H1 (cell line): ENCODE results near the gene TNNI2. TPM values are rescaled to one million over a fixed set of nuclear protein-coding genes. Genes with fewer than 3 reads are reported as not detected.

Experiments
- CTCF ChIA-PET: fragments of 300-600 bp; sonication (Branson Sonifier 250); formaldehyde crosslinking; loops from one replicate; lab custom pipeline; 2021; ENCODE audit not compliant: partially characterized antibody; lab: Charles Lee
- POLR2A ChIA-PET: fragments of 300-600 bp; sonication (Branson Sonifier 250); formaldehyde crosslinking; loops from one replicate; lab custom pipeline; 2021; ENCODE audit warnings: inconsistent platforms; ENCODE audit not compliant: partially characterized antibody; lab: Charles Lee
- DNase-seq, 2 experiments: peaks; one replicate each; pipeline versions ENCODE4 v3.0.0 to v3.0.0-alpha.2; 2010 to 2022; ENCODE audit warnings: low spot score in 2 of 2, low read depth in 1 of 2, mixed read lengths in 1 of 2
- FAIRE-seq: peaks from 2 replicates; lab custom pipeline; 2011; peaks lifted over from hg19 to GRCh38; lab: Jason Lieb, UNC
- H2AFZ ChIP-seq: 2 replicates; pipeline ENCODE4 v1.8.1; 2012; ENCODE audit warnings: low read length, inconsistent platforms
- H2AK5ac ChIP-seq: 2 replicates; pipeline ENCODE4 v1.6.1; 2013; ENCODE audit warnings: low read depth, low read length
- H2BK120ac ChIP-seq: replicated peaks from 2 replicates; pipeline ENCODE3; 2013; ENCODE audit warnings: low read depth, low read length, inconsistent platforms
- H2BK12ac ChIP-seq: 2 replicates; pipeline ENCODE4 v1.6.1; 2013; ENCODE audit warnings: low read depth, low read length
- H2BK15ac ChIP-seq: 2 replicates; pipeline ENCODE4 v1.6.1; 2013; ENCODE audit warnings: low read length
- H2BK20ac ChIP-seq: 2 replicates; pipeline ENCODE4 v1.6.1; 2013; ENCODE audit warnings: low read length
- H2BK5ac ChIP-seq: 2 replicates; pipeline ENCODE4 v1.6.1; 2013; ENCODE audit warnings: low read depth, low read length
- H3K14ac ChIP-seq: 2 replicates; pipeline ENCODE4 v1.6.1; 2013; ENCODE audit warnings: inconsistent platforms; ENCODE audit not compliant: insufficient read length
- H3K18ac ChIP-seq: 2 replicates; pipeline ENCODE4 v1.6.1; 2013; ENCODE audit warnings: low read length; ENCODE audit errors: extremely low read depth
- H3K23ac ChIP-seq: 2 replicates; pipeline ENCODE4 v1.6.1; 2013; ENCODE audit warnings: inconsistent platforms; ENCODE audit not compliant: insufficient read length
- H3K23me2 ChIP-seq: 2 replicates; pipeline ENCODE4 v1.6.1; 2013; ENCODE audit warnings: low read depth, low read length
- H3K27ac ChIP-seq: 2 replicates; pipeline ENCODE4 v1.6.1; 2011; ENCODE audit warnings: low read depth, low read length, inconsistent platforms
- H3K27me3 ChIP-seq, 4 experiments: replicated peaks in 1 of 4; 1 replicate in 1 of 4; 2 replicates in 3 of 4; pipeline versions ENCODE4 v1.6.1 to v1.8.1; 2011 to 2013; ENCODE audit warnings: low read length in 3 of 4, mild to moderate bottlenecking in 3 of 4, inconsistent platforms in 2 of 4, mixed read lengths in 2 of 4, moderate library complexity in 1 of 4; ENCODE audit not compliant: control insufficient read depth in 3 of 4, insufficient read depth in 3 of 4; ENCODE audit errors: extremely low read depth in 1 of 4
- H3K36me3 ChIP-seq, 4 experiments: 2 replicates each; pipeline versions ENCODE4 v1.6.1 to v1.8.1; 2011 to 2013; ENCODE audit warnings: mild to moderate bottlenecking in 4 of 4, low read length in 3 of 4, moderate library complexity in 2 of 4, control low read depth in 1 of 4, inconsistent platforms in 1 of 4; ENCODE audit not compliant: insufficient read depth in 4 of 4, control insufficient read depth in 2 of 4
- H3K4ac ChIP-seq: replicated peaks from 2 replicates; pipeline ENCODE3; 2013; ENCODE audit warnings: low read length, low read depth, mixed read lengths, inconsistent platforms; ENCODE audit not compliant: insufficient read length
- H3K4me1 ChIP-seq, 4 experiments: replicated peaks in 1 of 4; 1 replicate in 1 of 4; 2 replicates in 3 of 4; pipeline versions ENCODE4 v1.6.1 to v1.8.1; 2011 to 2013; ENCODE audit warnings: low read length in 3 of 4, inconsistent platforms in 2 of 4, mixed read lengths in 1 of 4; ENCODE audit not compliant: insufficient read depth in 4 of 4, control insufficient read depth in 3 of 4
- H3K4me2 ChIP-seq, 2 experiments: 2 replicates each; pipeline versions ENCODE4 v1.6.1 to v1.8.1; 2011 to 2013; ENCODE audit warnings: low read depth in 2 of 2, low read length in 2 of 2, control low read depth in 1 of 2, inconsistent platforms in 1 of 2, mild to moderate bottlenecking in 1 of 2; ENCODE audit not compliant: insufficient read depth in 1 of 2
- H3K4me3 ChIP-seq, 4 experiments: fragments of 200-600, 300-600 bp in 1 of 4; sonication (generic), shearing (Covaris generic), sonication (Bioruptor Twin) in 1 of 4; 2 replicates each; pipeline versions ENCODE4 v1.5.1 to v1.8.1; 2011 to 2016; ENCODE audit warnings: low read length in 4 of 4, low read depth in 3 of 4, control low read depth in 2 of 4, inconsistent platforms in 2 of 4, mild to moderate bottlenecking in 2 of 4, mixed read lengths in 1 of 4, moderate library complexity in 1 of 4; ENCODE audit not compliant: insufficient read depth in 2 of 4; ENCODE audit errors: extremely low read depth in 1 of 4
- H3K56ac ChIP-seq: replicated peaks from 2 replicates; pipeline ENCODE3; 2013; ENCODE audit warnings: low read depth, mild to moderate bottlenecking, mixed read lengths, low read length, inconsistent platforms; ENCODE audit not compliant: insufficient read length
- H3K79me1 ChIP-seq: 2 replicates; pipeline ENCODE4 v1.6.1; 2013; ENCODE audit warnings: low read depth, low read length, control low read depth
- H3K79me2 ChIP-seq, 2 experiments: 2 replicates each; pipeline versions ENCODE4 v1.6.1 to v1.8.1; 2012 to 2013; ENCODE audit warnings: low read length in 2 of 2, mild to moderate bottlenecking in 2 of 2, inconsistent platforms in 1 of 2; ENCODE audit not compliant: insufficient read depth in 2 of 2, control insufficient read depth in 1 of 2
- H3K9ac ChIP-seq, 4 experiments: replicated peaks in 1 of 4; 1 replicate in 1 of 4; 2 replicates in 3 of 4; pipeline versions ENCODE4 v1.6.1 to v1.8.1; 2011 to 2013; ENCODE audit warnings: low read depth in 3 of 4, low read length in 3 of 4, control low read depth in 2 of 4, mild to moderate bottlenecking in 2 of 4, moderate library complexity in 2 of 4, inconsistent platforms in 1 of 4; ENCODE audit errors: extremely low read depth in 1 of 4
- H3K9me3 ChIP-seq, 2 experiments: 2 replicates each; pipeline versions ENCODE4 v1.6.1 to v1.8.1; 2012 to 2013; ENCODE audit warnings: mild to moderate bottlenecking in 2 of 2, moderate library complexity in 2 of 2, control low read depth in 1 of 2, inconsistent platforms in 1 of 2, low read depth in 1 of 2, low read length in 1 of 2, mixed read lengths in 1 of 2; ENCODE audit not compliant: insufficient read depth in 2 of 2
- H4K20me1 ChIP-seq, 2 experiments: replicated peaks in 1 of 2; 2 replicates each; pipeline versions ENCODE3 to v1.8.1; 2011 to 2013; ENCODE audit warnings: inconsistent platforms in 2 of 2, low read length in 2 of 2, mild to moderate bottlenecking in 1 of 2; ENCODE audit not compliant: insufficient read depth in 2 of 2, control insufficient read depth in 1 of 2
- H4K5ac ChIP-seq: 2 replicates; pipeline ENCODE4 v1.6.1; 2013; ENCODE audit warnings: low read length, low read depth, mixed read lengths, inconsistent platforms; ENCODE audit not compliant: insufficient read length
- H4K8ac ChIP-seq: 2 replicates; pipeline ENCODE4 v1.8.0; 2013; ENCODE audit warnings: mild to moderate bottlenecking, moderate library complexity, low read length, inconsistent platforms; ENCODE audit not compliant: insufficient read depth; ENCODE audit errors: extremely low read depth
- H4K91ac ChIP-seq: replicated peaks from 2 replicates; pipeline ENCODE3; 2013; ENCODE audit warnings: low read length, mixed read lengths, inconsistent platforms; ENCODE audit not compliant: insufficient read length
- MAFK ChIP-seq: IDR thresholded peaks from 2 replicates; pipeline ENCODE4 v1.6.1; 2012; ENCODE audit warnings: low read depth, mild to moderate bottlenecking, improper control_type of control experiment, low read length
- POU5F1 ChIP-seq: IDR thresholded peaks from 2 replicates; pipeline ENCODE4 v1.6.1; 2011; ENCODE audit warnings: low read depth, mild to moderate bottlenecking, low read length, moderate library complexity
- SAP30 ChIP-seq: fragments of 300-600 bp; sonication (generic); IDR thresholded peaks from 2 replicates; pipeline ENCODE4 v1.7.1; 2012; ENCODE audit warnings: low read length, moderate library complexity, mild to moderate bottlenecking, inconsistent platforms; ENCODE audit not compliant: insufficient read depth, insufficient replicate concordance
- ZNF274 ChIP-seq: IDR thresholded peaks from 2 replicates; pipeline ENCODE4 v1.7.0; 2012; ENCODE audit warnings: low read length, borderline replicate concordance; ENCODE audit errors: extremely low read depth
- WGBS, 2 experiments: shearing (Covaris generic) in 1 of 2; methylation state at CpG; one replicate each; pipeline versions ENCODE4 v1.1.6 to v1.1.7; 2013 to 2015; ENCODE audit warnings: low lambda C conversion rate in 2 of 2, mixed read lengths in 2 of 2, inconsistent platforms in 1 of 2, low coverage in 1 of 2, missing lambda C conversion rate in 1 of 2; ENCODE audit not compliant: insufficient replicate concordance in 2 of 2, insufficient coverage in 1 of 2, insufficient read length in 1 of 2; ENCODE audit errors: extremely low coverage in 1 of 2, missing lambda C conversion rate in 1 of 2; 5-methylcytosine and 5-hydroxymethylcytosine counted together
- polyA plus RNA-seq, 7 experiments: library from polyadenylated mRNA; depleted of rRNA in 3 of 7; stranded (reverse) in 5 of 7; unstranded in 2 of 7; fragments of >200 nt in 5 of 7; fragments of 200-250 nt in 2 of 7; gene quantifications; 1 replicate in 5 of 7; 2 replicates in 1 of 7; 4 replicates in 1 of 7; pipeline versions ENCODE4 v1.2.1 to v1.2.3, GENCODE V29; 2011 to 2013; ENCODE audit warnings: missing spikeins in 2 of 7, mixed read lengths in 2 of 7
- total RNA-seq: library from RNA; stranded (reverse); fragmentation: NEBNext Ultra II Directional; extraction: Animal tissue kit (Norgen Biotek cat#: 25700); gene quantifications from 2 replicates; pipeline ENCODE4 v1.2.1, GENCODE V29; 2021

The TNNI2 gene
- total and polyA plus RNA-seq, 2 of the 8 experiments (the other 6 are each of a cell fraction or from before 2014, with no cell fraction given) = not detected

GRCh38 chr11:1884303-1884700 is 45.5 kb downstream of the TNNI2 start:
- no peak overlapping the region for H3K27ac ChIP-seq
- H3K27me3 ChIP-seq = no peaks in the 10 kb centered on the region; a peak in 1 of 7 replicates
- H2AFZ ChIP-seq = no peak overlapping the region
- H3K14ac ChIP-seq = no peak overlapping the region
- H3K23me2 ChIP-seq = peaks cover 16% of the 10 kb centered on the region; the same call in 1 of the 2 replicates
- no peak overlapping the region for H2BK20ac ChIP-seq
- no peak for DNase-seq
- TF ChIP-seq SAP30 (no peak), ZNF274 (no peak), MAFK (no peak), POU5F1 (no peak)
- TF ChIP-seq, all 59 proteins: peak for 0
- Histone ChIP-seq H3K79me2 (no peaks in the 10 kb centered on the region), H3K23ac (no peak overlapping the region), H2BK5ac (no peak overlapping the region), H3K4me1 (peaks cover 0 to 5% (median 2%) of the 10 kb centered on the region in 4 experiments; a peak in 3 of 7 replicates), H3K79me1 (no peaks in the 10 kb centered on the region), H3K4ac (no peak overlapping the region), H4K91ac (no peak overlapping the region), H3K9ac (no peak overlapping the region), H3K18ac (no peak overlapping the region), H3K9me3 (no peaks in the 10 kb centered on the region), H3K4me2 (no peak overlapping the region), H3K36me3 (no peaks in the 10 kb centered on the region), H2BK120ac (no peak overlapping the region), H2BK12ac (no peak overlapping the region), H3K4me3 (no peak overlapping the region), H4K5ac (no peak overlapping the region), H2BK15ac (no peak overlapping the region), H4K8ac (no peak overlapping the region), H4K20me1 (no peaks in the 10 kb centered on the region), H3K56ac (no peak overlapping the region), H2AK5ac (no peak overlapping the region)
- ChIA-PET CTCF (interaction anchor here (1.0 to 4.8 kb wide), 8 partner anchors 33 to 268 kb away, joined by 3 to 170 read pairs (median 20); partner anchors contain the start of gene SYT8), POLR2A (interaction anchor here (0.8 to 1.1 kb wide), 2 partner anchors 32 to 264 kb away, joined by 3 read pairs; no protein-coding TSS in a partner anchor)
- 86% methylated on average over 5 of the region's 5 CpGs; no CpG with 5 or more reads in 1 of the 2 experiments for WGBS, 2 experiments
- FAIRE-seq = no peak
